Putamen (tissue), 1 donor: ENCODE data around the gene APBA2.

Source experiments
- DNase-seq: peaks from one replicate; pipeline ENCODE4 v3.0.0-alpha.2; 2016; ENCODE audit warnings: low spot score

Gene APBA2

DNA sequence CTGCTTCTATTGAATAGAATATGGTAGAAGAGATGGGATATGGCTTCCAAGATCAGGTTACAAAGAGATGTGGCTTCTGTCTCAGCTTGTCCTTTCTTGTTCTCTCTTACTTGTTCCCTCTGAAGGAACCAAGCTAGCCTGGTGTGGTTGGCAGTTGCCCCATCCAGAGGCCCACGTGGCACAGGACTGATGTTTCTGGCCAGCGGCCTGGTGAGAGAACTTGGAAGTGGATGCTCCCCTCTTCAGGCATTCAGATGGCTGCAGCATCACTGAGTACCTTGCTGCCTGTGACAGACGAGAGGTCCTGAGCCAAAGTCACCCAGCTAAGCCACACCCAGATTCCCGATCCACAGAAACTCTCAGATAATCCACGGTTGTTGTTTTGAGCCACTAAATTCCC is 200.2 kb downstream of the APBA2 start:
- no peak for DNase-seq

GRCh38 chr15:29086891-29087290 is 201.1 kb downstream of the APBA2 start:
- DNase-seq = no peak

DNA sequence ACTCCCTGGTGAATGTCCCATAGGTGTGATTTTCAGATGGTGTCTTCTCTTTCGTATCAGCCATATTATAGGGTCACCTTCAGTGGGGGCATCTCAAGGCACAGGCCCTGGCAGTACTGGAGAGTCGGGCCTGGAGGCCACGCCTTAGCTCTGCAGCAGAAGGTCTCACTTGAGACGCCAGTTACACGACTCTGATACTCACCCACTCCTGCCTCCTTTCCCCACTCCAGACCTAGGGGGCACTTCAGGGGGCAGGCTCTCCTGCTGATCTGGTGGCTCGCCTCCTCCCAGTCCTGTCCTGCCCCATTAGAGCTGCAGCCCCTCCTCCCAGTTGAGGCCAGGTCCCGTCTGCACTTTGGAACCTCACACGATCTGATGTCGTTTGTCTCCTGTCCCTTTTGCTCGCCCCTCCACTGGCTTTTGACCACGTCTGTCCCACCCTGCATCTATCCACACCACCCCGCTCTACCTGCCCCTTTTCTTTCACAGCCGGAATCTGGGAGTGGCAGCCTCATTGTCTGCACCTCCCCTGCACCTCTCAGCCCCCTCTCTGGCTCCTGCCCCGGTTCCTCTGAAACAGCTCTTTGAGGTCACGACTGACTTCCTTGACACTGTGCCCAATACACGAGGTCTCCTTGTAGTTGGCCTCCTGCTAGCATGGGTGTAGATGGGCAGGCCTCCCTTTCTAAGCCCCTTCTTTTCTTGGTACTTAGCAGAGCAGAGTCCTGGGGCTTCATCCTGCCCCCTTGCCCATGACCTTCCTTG is 201.9 kb downstream of the APBA2 start:
- DNase-seq = no peak

GRCh38 chr15:29088666-29089065 is 202.9 kb downstream of the APBA2 start:
- DNase-seq = no peak

- peak; percentile 58 for DNase-seq
Measured at GRCh38 chr15:29089731-29090616, 204.2 kb downstream of the APBA2 start.

DNA sequence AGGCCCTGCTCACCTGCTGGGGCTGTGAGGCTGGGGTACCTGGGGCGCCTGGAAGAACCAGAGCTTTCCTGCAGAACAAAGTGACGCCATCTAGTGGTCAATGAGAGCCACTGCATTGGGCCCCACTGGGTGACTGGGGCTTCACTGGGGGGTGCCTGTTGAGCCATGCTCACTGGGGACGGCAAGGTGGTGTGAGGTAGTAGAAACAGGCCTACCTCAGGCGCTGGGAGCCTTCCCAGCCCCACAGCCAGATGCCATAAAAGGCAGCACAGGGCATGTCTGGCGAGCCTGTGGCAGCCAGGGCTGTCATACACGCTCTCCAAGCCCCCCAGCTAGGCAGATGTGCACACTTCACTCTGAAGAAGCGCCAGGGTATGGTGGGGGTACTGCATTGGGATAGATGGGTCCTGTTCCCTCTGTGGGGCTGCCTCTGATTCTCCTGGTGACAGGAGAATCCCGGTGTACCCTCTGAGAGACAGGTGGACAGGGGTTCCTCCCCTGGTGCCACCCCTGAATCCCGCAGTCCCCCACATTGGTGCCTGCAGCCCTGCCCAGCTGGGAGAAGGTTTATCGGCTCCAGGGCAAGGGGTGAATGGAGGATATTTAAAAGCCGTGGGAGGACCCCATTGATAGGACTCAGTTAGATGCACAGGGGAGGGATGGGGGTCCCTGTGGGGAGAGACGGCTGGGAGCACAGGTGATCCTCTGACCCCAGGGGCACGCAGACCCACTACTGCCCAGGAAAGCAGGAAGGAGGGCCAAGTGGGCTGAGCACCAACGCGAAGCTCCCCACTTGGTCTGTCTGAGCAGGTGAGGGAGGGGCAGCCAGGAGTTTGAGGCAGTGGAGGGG is 205.1 kb downstream of the APBA2 start:
- DNase-seq = peak; percentile 34

DNA sequence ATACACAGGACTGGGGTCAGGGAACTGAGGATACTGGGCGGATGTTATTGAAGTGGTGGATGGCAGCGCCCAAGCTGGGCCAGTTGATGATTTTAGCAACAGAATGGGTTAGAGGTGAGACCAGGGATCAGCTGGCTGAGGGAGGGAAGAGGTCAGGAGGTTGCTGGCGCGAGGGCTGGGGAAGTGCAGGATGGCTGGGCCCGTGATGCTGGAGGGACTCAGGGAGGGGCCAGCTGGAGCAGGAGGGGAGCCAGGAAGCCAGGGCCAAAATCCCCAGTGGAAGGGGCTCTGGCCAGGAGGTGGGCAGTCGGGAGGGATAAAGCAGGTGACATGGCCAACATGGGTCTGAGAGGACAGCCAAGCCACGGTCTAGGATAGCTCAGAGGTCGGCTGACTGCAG is 205.9 kb downstream of the APBA2 start:
- no peak for DNase-seq

DNA sequence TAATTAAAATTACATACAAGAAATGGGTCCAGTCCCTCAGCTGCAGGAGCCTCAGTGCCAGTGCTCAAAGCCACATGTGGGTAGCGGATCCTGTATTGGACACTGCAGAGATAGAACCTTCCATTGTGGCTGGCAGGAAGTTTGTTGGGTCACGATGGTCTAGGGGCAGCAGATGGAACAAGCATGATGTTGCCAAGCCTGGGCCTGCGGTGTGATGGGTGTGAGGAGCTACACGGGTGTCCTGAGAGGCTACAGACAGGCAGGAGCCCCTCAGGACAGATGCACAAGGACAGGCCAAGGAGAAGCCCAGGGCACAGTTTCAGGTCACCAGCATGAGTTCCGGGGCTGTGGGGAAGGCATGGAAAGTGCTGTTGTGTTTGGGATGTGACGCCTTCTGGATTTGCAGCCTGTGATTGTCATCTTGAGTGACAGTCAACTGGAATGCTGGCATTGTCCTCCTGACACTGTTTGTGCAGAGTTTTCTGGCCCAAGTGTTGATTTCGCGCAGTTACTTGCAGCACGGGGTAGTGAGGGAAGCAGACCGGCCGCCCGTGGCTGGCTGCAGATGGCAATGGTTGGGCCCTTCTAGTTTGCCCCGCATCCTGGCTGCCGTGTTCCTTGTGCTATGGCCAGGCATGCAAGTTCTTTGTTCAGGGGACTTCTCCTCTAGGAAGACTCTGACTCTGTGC is 206.7 kb downstream of the APBA2 start:
- DNase-seq = no peak

DNA sequence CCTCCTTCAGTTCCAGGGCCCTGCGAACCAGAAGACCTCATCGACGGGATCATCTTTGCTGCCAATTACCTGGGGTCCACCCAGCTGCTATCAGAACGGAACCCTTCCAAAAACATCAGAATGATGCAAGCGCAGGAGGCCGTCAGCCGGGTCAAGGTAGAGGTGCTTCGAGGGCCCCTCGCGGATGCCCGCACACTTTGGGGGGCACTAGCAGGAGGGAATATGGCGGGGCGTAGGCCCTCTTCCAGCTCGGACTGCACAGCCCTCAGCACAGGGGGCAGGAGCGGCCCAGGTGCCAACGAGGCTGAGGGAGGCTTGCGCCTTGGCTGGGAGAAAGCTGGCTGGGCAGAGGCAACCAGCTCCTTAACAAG is 207.3 kb downstream of the APBA2 start:
- DNase-seq = no peak

GRCh38 chr15:29093696-29094343 is 208.0 kb downstream of the APBA2 start:
- no peak for DNase-seq

DNA sequence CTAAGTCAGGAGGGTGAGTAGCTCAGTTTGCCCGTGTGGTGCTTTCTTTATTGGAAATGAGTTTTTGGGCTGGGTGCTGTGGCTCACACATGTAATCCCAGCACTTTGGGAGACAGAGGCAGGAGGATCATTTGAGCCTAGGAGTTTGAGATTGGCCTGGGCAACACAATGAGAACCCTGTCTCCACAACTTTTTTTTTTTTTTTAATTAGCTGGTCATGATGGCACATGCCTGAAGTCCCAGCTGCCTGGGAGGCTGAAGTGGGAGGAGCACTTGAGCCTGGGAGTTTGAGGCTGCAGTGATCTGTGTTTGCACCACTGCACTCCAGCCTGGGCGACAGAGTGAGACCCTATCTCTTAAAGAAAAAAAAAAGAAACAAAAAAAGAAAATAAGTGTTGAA is 208.9 kb downstream of the APBA2 start:
- DNase-seq = no peak

GRCh38 chr15:29095746-29096145 is 210.0 kb downstream of the APBA2 start:
- no peak for DNase-seq

DNA sequence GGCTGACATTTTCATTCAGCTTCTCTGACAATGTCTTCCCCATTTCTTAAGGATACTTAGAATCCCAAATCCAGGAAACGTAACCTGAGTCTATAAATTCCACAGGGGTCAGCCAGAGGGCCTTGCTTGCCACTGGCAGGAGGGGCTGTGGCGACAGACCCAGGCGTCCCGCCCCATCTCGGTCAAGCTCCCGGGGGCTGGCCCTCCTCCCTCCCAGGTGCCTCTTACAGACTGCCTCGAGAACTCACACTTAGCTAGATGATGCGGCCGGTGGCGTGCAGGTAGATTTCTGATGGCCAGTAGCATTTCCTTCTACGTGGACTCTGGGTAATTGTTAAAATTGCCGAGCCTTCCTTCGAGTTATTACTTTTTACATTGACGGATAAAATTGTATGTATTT is 211.4 kb downstream of the APBA2 start:
- DNase-seq = no peak

GRCh38 chr15:29097971-29098370 is 212.2 kb downstream of the APBA2 start:
- DNase-seq = no peak

GRCh38 chr15:29098652-29099051 is 212.9 kb downstream of the APBA2 start:
- DNase-seq = no peak

DNA sequence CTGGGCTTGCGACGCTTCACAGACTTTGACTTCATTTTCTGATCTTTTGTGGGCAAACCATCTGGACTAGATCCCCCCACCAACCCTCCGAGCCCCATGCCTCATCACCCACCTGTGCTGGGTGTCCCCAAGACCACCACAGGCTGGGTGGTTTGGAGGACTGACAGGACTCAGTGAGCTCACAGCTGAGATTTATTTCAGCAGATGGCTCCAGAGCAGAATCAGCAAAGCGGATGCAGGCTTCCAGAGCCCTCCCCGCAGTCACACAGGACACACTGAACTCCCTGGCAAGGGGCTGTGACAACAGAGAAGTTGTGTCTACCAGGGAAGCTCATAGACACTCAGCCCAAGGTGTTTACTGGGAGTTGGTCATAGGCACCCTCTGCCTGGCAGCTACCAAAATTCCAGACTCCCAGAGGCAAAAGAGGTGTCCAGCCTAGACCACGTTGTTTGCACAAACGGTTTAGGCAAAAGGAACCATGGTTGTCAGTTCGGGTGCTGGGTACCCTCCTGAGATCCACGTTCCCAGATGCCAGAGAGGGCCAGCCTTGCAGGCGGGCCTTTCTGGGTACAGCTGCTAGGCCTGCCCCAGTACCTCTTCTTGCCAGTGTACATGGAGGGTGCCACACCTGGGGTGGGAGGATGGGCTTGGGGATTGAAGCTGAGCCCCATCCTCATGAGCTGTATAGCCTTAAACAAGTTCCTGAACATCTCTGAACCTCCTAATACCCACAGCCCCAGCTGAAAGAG is 213.5 kb downstream of the APBA2 start:
- DNase-seq = no peak

DNA sequence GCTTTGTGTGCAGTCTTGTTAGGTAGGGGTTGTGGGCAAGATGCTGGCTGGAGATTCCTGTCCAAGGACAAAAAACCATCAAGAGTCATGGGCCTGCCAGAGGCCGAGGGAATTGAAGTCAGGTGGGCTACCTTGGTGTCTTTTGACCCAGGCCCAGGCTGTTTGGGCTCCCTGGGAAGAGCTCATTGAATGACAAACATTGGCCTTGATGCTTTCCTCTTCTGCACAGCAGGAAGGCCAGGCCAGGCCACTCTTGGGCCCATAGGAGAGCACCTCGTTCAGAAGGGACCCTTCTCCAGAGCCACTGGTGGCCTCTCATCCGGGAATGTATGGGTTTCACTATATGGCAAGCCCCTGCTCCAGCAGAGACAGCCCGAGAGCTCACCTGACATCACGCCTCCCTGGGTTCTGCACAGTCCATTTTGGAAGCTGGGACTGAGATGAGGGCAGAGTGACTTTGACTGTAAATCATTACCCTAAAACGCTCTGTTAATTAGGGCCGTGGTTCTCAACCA is 214.8 kb downstream of the APBA2 start:
- DNase-seq = no peak

DNA sequence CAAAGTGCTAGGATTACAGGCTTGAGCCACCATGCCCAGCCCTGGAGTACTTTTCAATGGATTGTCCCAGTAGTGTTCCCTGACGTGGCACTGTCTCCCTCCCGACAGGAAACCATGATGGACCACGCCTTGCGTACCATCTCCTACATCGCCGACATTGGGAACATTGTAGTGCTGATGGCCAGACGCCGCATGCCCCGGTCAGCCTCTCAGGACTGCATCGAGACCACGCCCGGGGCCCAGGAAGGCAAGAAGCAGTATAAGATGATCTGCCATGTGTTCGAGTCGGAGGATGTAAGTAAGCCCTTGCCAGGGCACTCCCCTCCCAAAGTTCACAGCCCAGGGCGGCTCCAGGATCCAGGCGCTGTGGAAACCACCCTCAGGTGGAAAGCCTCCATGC is 215.7 kb downstream of the APBA2 start:
- no peak for DNase-seq

DNA sequence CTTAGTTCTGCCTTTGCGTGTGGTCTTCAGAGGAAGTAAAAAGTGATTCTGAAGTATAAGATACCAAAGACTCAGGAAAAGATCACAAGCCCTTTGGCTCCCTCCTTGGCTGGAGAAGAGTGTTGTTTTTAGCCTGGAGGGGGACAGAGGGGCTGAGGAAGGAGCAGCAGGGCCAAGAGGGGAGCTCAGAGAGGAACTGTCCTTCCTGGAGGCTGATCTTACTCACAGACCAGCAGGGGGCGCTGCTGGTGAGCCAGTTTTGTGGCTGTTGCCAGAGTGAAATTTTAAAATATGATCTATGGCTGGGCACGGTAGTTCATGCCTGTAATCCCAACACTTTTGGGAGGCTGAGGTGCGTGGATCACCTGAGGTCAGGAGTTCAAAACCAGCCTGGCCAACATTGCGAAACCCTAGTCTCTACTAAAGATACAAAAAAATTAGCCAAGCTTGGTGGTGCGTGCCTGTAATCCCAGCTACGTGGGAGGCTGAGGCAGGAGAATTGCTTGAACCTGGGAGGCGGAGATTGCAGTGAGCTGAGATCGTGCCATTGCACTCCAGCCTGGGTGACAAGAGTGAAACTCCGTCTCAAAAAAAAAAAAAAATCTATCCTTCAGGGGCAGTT is 216.5 kb downstream of the APBA2 start:
- DNase-seq = peak; percentile 30
